WTC11 (cell line): ENCODE results near the gene TMEM272. TPM values are rescaled to one million over a fixed set of nuclear protein-coding genes. Genes with fewer than 3 reads are reported as not detected.

ENCODE experiments used
- ATAC-seq: fragments of 200-7000 bp; cut with Tn5 transposase; 2 replicates; pipeline ENCODE4 v1.10.0; 2021; ENCODE audit warnings: mild to moderate bottlenecking, moderate library complexity
- CTCF ChIA-PET: fragments of 300-600 bp; sonication (Branson Sonifier 250); formaldehyde crosslinking; loops from one replicate; lab custom pipeline; 2021; ENCODE audit warnings: antibody characterized with exemption; lab: Charles Lee
- POLR2A ChIA-PET: fragments of 350-600 bp; sonication (Branson Sonifier 250); formaldehyde crosslinking; loops from one replicate; lab custom pipeline; 2021; ENCODE audit warnings: antibody characterized with exemption; lab: Charles Lee
- DNase-seq: peaks from one replicate; pipeline ENCODE4 v3.0.0; 2021; ENCODE audit warnings: low spot score
- H3K27ac Mint-ChIP-seq: 2 replicates; pipeline ENCODE4 v1.8.0; 2021; ENCODE audit warnings: mixed read lengths
- H3K27me3 Mint-ChIP-seq: 2 replicates; pipeline ENCODE4 v1.8.0; 2021; ENCODE audit warnings: low read depth, mild to moderate bottlenecking, moderate library complexity, mixed read lengths
- H3K36me3 Mint-ChIP-seq: 2 replicates; pipeline ENCODE4 v1.8.0; 2021; ENCODE audit warnings: mixed read lengths
- H3K4me1 Mint-ChIP-seq: 2 replicates; pipeline ENCODE4 v1.8.0; 2022; ENCODE audit warnings: mixed read lengths
- H3K4me3 Mint-ChIP-seq: 2 replicates; pipeline ENCODE4 v1.8.0; 2021; ENCODE audit warnings: mild to moderate bottlenecking, moderate library complexity, mixed read lengths
- H3K9me3 Mint-ChIP-seq: 2 replicates; pipeline ENCODE4 v1.8.0; 2021; ENCODE audit warnings: mixed read lengths
- GRHL2 ChIP-seq: fragments of 250-450 bp; sonication (Bioruptor Pico); IDR thresholded peaks from 2 replicates; pipeline ENCODE4 v1.8.0; 2022; ENCODE audit warnings: mild to moderate bottlenecking, moderate library complexity; ENCODE audit not compliant: insufficient replicate concordance, severe bottlenecking
- IRF2 ChIP-seq: sonication (generic); formaldehyde crosslinking; IDR thresholded peaks from 2 replicates; pipeline ENCODE4 v1.8.0; 2022; ENCODE audit warnings: low read depth, missing genetic modification reagents, borderline replicate concordance
- KAT7 ChIP-seq: sonication (generic); formaldehyde crosslinking; IDR thresholded peaks from 2 replicates; pipeline ENCODE4 v1.8.1; 2023; ENCODE audit warnings: missing genetic modification reagents, mild to moderate bottlenecking, borderline replicate concordance
- SMAD3 ChIP-seq: sonication (generic); formaldehyde crosslinking; IDR thresholded peaks from 2 replicates; pipeline ENCODE4 v1.8.0; 2022; ENCODE audit warnings: missing genetic modification reagents, mild to moderate bottlenecking, borderline replicate concordance
- SMAD4 ChIP-seq: sonication (generic); formaldehyde crosslinking; IDR thresholded peaks from 2 replicates; pipeline ENCODE4 v1.8.0; 2022; ENCODE audit warnings: mild to moderate bottlenecking, missing genetic modification reagents
- TP53 ChIP-seq: sonication (generic); formaldehyde crosslinking; IDR thresholded peaks from 2 replicates; pipeline ENCODE4 v1.8.1; 2023; ENCODE audit warnings: mild to moderate bottlenecking, missing genetic modification reagents
- ZNF423 ChIP-seq: fragments of 250-450 bp; sonication (Bioruptor Pico); IDR thresholded peaks from 2 replicates; pipeline ENCODE4 v2.1.2; 2022; ENCODE audit warnings: mild to moderate bottlenecking, moderate library complexity
- total RNA-seq: library from RNA; stranded (reverse); gene quantifications from 3 replicates; pipeline ENCODE4 v1.2.3, GENCODE V29; 2021
- TF ChIP-seq, protein P1 (sequence below): sonication (generic); formaldehyde crosslinking; IDR thresholded peaks from 2 replicates; pipeline ENCODE4 v1.8.0; 2023; ENCODE audit warnings: missing genetic modification reagents, mild to moderate bottlenecking, borderline replicate concordance
- TF ChIP-seq, protein P2 (sequence below): sonication (generic); formaldehyde crosslinking; IDR thresholded peaks from 2 replicates; pipeline ENCODE4 v1.8.1; 2022; ENCODE audit warnings: missing genetic modification reagents, borderline replicate concordance
- TF ChIP-seq, protein P3 (sequence below): sonication (generic); formaldehyde crosslinking; IDR thresholded peaks from 2 replicates; pipeline ENCODE4 v1.8.1; 2022; ENCODE audit warnings: mild to moderate bottlenecking, missing genetic modification reagents, moderate library complexity, borderline replicate concordance
- TF ChIP-seq, protein P4 (sequence below): sonication (generic); formaldehyde crosslinking; IDR thresholded peaks from 2 replicates; pipeline ENCODE4 v1.8.1; 2023; ENCODE audit warnings: mild to moderate bottlenecking, missing genetic modification reagents, moderate library complexity
- TF ChIP-seq, protein P5 (sequence below): fragments of 200-600 bp; IDR thresholded peaks from 2 replicates; pipeline ENCODE4 v1.8.0; 2022; ENCODE audit warnings: antibody characterized with exemption
- TF ChIP-seq, protein P6 (sequence below): sonication (generic); formaldehyde crosslinking; IDR thresholded peaks from 2 replicates; pipeline ENCODE4 v1.8.0; 2022; ENCODE audit warnings: mild to moderate bottlenecking, missing genetic modification reagents

TMEM272 gene
- total RNA-seq, 1 experiment from 2014 or later = not detected

DNA sequence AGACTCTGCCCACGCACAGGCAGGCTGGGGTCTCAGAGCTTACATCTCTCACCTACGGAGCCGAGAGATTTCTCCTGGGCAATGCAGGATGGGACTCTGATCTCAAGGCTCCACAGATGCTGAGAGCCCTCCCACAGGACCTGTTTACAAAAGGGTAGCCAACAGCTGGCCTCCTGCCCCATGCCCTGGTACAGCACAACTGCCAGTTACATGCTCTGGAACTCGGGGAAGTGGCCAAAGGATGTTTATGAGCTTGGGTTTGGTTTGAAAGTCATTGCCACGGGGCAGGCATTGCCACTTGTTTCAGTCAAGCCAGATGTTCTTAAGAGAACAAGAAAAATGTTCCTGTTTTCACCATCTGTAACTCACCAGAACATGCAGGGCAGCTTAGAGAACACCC, 44.5 kb downstream of the TMEM272 start:
- Mint-ChIP-seq H3K9me3 (no peaks in the 10 kb centered on the region), H3K27ac (no peak overlapping the region), H3K4me3 (no peak overlapping the region), H3K27me3 (peaks cover 4% of the 10 kb centered on the region; the same call in 1 of the 2 replicates), H3K36me3 (no peaks in the 10 kb centered on the region), H3K4me1 (peaks cover 64% of the 10 kb centered on the region)
- CTCF ChIA-PET = interaction anchor here (1.0 kb wide), 1 partner anchor 33 kb away, joined by 3 read pairs; no protein-coding TSS in a partner anchor
- DNase-seq (no peak), ATAC-seq (no peak)
- TF ChIP-seq KAT7 = no peak
- no peak for TF ChIP-seq IRF2
- TF ChIP-seq, protein P1, sequence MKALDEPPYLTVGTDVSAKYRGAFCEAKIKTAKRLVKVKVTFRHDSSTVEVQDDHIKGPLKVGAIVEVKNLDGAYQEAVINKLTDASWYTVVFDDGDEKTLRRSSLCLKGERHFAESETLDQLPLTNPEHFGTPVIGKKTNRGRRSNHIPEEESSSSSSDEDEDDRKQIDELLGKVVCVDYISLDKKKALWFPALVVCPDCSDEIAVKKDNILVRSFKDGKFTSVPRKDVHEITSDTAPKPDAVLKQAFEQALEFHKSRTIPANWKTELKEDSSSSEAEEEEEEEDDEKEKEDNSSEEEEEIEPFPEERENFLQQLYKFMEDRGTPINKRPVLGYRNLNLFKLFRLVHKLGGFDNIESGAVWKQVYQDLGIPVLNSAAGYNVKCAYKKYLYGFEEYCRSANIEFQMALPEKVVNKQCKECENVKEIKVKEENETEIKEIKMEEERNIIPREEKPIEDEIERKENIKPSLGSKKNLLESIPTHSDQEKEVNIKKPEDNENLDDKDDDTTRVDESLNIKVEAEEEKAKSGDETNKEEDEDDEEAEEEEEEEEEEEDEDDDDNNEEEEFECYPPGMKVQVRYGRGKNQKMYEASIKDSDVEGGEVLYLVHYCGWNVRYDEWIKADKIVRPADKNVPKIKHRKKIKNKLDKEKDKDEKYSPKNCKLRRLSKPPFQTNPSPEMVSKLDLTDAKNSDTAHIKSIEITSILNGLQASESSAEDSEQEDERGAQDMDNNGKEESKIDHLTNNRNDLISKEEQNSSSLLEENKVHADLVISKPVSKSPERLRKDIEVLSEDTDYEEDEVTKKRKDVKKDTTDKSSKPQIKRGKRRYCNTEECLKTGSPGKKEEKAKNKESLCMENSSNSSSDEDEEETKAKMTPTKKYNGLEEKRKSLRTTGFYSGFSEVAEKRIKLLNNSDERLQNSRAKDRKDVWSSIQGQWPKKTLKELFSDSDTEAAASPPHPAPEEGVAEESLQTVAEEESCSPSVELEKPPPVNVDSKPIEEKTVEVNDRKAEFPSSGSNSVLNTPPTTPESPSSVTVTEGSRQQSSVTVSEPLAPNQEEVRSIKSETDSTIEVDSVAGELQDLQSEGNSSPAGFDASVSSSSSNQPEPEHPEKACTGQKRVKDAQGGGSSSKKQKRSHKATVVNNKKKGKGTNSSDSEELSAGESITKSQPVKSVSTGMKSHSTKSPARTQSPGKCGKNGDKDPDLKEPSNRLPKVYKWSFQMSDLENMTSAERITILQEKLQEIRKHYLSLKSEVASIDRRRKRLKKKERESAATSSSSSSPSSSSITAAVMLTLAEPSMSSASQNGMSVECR (CRISPR knock-in tag) = no peak
- TF ChIP-seq, protein P2, sequence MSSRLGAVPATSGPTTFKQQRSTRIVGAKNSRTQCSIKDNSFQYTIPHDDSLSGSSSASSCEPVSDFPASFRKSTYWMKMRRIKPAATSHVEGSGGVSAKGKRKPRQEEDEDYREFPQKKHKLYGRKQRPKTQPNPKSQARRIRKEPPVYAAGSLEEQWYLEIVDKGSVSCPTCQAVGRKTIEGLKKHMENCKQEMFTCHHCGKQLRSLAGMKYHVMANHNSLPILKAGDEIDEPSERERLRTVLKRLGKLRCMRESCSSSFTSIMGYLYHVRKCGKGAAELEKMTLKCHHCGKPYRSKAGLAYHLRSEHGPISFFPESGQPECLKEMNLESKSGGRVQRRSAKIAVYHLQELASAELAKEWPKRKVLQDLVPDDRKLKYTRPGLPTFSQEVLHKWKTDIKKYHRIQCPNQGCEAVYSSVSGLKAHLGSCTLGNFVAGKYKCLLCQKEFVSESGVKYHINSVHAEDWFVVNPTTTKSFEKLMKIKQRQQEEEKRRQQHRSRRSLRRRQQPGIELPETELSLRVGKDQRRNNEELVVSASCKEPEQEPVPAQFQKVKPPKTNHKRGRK (CRISPR knock-in tag) = no peak
- no peak for TF ChIP-seq TP53 (CRISPR knock-in tag)
- no peak for TF ChIP-seq SMAD4 (CRISPR knock-in tag)
- POLR2A ChIA-PET = no interaction called here

DNA sequence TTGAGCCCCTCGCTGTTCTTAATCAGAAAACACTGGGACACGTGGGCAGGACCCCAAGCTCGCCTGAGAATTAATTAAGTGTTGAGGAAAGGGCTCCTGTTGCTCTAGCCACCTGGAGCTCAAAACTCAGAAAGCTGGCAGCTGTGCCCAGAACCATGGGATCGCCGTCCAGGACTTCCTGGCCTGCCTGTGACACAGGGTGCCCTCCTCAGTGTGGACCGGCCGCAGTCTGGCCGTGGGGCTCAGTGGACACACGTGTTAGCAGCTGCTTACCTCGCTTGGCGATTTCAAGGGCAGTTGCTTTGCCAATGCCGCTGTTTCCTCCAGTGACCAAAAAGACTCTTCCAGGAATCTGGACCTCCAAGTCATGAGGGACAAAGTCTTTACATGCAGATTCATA, 45.7 kb downstream of the TMEM272 start:
- DNase-seq (no peak), ATAC-seq (no peak)
- CTCF ChIA-PET = interaction anchor here (0.6 to 3.4 kb wide), 6 partner anchors 16 to 674 kb away, joined by 3 to 65 read pairs (median 15); no protein-coding TSS in a partner anchor
- H3K27ac Mint-ChIP-seq = no peak overlapping the region
- no peaks in the 10 kb centered on the region for H3K36me3 Mint-ChIP-seq
- H3K4me1 Mint-ChIP-seq = peaks cover 52% of the 10 kb centered on the region
- peaks cover 4% of the 10 kb centered on the region; the same call in 1 of the 2 replicates for H3K27me3 Mint-ChIP-seq
- no peak overlapping the region for H3K4me3 Mint-ChIP-seq
- TF ChIP-seq SMAD3 (CRISPR knock-in tag) = no peak
- POLR2A ChIA-PET = no interaction called here
- no peaks in the 10 kb centered on the region for H3K9me3 Mint-ChIP-seq

DNA sequence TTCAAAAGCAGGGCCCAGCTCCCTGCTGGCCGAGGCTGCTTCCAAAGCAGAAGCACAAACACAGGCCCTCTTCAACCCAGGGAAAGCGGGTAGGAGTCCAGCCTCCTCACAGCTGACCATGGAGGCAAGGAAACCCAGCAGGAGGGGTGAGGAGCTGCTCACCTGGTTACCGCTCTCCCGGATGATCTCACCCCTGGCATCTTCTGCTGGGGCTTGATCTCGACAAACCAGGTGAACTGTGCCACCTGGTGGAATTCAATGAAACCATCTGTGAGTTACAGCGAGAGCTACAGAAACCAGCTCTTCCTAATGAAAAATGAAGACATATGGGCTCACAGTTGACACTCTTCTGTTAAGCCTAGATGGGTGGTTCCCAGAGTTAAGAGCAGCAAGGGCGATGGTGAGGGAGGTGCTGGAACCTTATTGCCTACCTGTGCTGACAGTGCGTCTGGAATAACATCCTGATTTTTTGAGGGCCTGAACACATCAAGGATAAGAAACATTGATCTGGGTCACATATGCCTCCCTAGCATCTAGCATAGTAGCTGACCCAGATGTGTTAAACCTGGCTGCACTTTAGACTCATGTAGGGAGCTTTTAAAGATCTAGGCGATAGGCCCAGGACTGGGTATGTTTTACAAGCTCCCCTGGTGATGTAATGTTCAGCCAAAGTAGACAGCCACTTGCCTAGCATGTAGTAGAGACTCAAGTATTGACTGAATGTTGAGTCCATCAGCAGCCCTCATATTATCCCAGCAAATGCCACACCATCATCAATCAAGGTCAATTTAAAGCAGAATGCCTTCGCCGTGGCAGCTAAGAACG, 47.1 kb downstream of the TMEM272 start:
- H3K27ac Mint-ChIP-seq = no peak overlapping the region
- no peaks in the 10 kb centered on the region for H3K9me3 Mint-ChIP-seq
- TF ChIP-seq, protein P3, sequence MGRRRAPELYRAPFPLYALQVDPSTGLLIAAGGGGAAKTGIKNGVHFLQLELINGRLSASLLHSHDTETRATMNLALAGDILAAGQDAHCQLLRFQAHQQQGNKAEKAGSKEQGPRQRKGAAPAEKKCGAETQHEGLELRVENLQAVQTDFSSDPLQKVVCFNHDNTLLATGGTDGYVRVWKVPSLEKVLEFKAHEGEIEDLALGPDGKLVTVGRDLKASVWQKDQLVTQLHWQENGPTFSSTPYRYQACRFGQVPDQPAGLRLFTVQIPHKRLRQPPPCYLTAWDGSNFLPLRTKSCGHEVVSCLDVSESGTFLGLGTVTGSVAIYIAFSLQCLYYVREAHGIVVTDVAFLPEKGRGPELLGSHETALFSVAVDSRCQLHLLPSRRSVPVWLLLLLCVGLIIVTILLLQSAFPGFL (CRISPR knock-in tag) = no peak
- TF ChIP-seq, protein P4, sequence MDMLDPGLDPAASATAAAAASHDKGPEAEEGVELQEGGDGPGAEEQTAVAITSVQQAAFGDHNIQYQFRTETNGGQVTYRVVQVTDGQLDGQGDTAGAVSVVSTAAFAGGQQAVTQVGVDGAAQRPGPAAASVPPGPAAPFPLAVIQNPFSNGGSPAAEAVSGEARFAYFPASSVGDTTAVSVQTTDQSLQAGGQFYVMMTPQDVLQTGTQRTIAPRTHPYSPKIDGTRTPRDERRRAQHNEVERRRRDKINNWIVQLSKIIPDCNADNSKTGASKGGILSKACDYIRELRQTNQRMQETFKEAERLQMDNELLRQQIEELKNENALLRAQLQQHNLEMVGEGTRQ (CRISPR knock-in tag) = no peak
- TF ChIP-seq, protein P5, sequence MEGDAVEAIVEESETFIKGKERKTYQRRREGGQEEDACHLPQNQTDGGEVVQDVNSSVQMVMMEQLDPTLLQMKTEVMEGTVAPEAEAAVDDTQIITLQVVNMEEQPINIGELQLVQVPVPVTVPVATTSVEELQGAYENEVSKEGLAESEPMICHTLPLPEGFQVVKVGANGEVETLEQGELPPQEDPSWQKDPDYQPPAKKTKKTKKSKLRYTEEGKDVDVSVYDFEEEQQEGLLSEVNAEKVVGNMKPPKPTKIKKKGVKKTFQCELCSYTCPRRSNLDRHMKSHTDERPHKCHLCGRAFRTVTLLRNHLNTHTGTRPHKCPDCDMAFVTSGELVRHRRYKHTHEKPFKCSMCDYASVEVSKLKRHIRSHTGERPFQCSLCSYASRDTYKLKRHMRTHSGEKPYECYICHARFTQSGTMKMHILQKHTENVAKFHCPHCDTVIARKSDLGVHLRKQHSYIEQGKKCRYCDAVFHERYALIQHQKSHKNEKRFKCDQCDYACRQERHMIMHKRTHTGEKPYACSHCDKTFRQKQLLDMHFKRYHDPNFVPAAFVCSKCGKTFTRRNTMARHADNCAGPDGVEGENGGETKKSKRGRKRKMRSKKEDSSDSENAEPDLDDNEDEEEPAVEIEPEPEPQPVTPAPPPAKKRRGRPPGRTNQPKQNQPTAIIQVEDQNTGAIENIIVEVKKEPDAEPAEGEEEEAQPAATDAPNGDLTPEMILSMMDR = 0 out of 2 replicates have a peak, but pooled peaks have one; percentile 33
- TF ChIP-seq, protein P6, sequence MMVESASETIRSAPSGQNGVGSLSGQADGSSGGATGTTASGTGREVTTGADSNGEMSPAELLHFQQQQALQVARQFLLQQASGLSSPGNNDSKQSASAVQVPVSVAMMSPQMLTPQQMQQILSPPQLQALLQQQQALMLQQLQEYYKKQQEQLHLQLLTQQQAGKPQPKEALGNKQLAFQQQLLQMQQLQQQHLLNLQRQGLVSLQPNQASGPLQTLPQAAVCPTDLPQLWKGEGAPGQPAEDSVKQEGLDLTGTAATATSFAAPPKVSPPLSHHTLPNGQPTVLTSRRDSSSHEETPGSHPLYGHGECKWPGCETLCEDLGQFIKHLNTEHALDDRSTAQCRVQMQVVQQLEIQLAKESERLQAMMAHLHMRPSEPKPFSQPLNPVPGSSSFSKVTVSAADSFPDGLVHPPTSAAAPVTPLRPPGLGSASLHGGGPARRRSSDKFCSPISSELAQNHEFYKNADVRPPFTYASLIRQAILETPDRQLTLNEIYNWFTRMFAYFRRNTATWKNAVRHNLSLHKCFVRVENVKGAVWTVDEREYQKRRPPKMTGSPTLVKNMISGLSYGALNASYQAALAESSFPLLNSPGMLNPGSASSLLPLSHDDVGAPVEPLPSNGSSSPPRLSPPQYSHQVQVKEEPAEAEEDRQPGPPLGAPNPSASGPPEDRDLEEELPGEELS (CRISPR knock-in tag) = no peak
- TF ChIP-seq ZNF423 (CRISPR knock-in tag) = peak; percentile 56; the same call in 1 of the 2 replicates
- no peak for TF ChIP-seq GRHL2 (CRISPR knock-in tag)
- ATAC-seq (peak; percentile 84), DNase-seq (peak; percentile 66)
- no peaks in the 10 kb centered on the region for H3K36me3 Mint-ChIP-seq
- CTCF ChIA-PET = interaction anchor here (0.5 to 3.4 kb wide), 73 partner anchors 9 to 905 kb away, joined by 3 to 65 read pairs (median 4); partner anchors contain the start of genes INTS6 and TMEM272
- no peaks in the 10 kb centered on the region for H3K27me3 Mint-ChIP-seq
- POLR2A ChIA-PET = interaction anchor here (0.6 to 1.5 kb wide), 5 partner anchors 12 to 624 kb away, joined by 3 to 6 read pairs (median 3); partner anchors contain the start of gene INTS6
- peaks cover 45% of the 10 kb centered on the region for H3K4me1 Mint-ChIP-seq
- H3K4me3 Mint-ChIP-seq = no peak overlapping the region
